Activated T-cell treated with anti-CD3 and anti-CD28 coated beads, Interleukin-2, amount 50 U/mL, for 72 hours (primary cell): ENCODE data around the gene PKNOX2. TPM values are rescaled to one million over a fixed set of nuclear protein-coding genes. Genes with fewer than 3 reads are reported as not detected.

Source experiments
- ATAC-seq, 2 donors: fragments of 150-1000 bp; cut with Tn5 transposase; replicated peaks in 1 of 2; 2 replicates each; pipeline ENCODE4 v1.10.0; 2021; ENCODE audit warnings: moderate library complexity in 2 of 2, mild to moderate bottlenecking in 1 of 2
- DNase-seq, 2 donors: peaks; one replicate each; pipeline ENCODE4 v3.0.0; 2021 to 2022; ENCODE audit warnings: mixed read lengths in 1 of 2
- H3K27ac Mint-ChIP-seq: one replicate; pipeline ENCODE4 v1.8.0; 2022; ENCODE audit warnings: mild to moderate bottlenecking, moderate library complexity, mixed read lengths
- H3K27me3 Mint-ChIP-seq: one replicate; pipeline ENCODE4 v1.8.0; 2022; ENCODE audit warnings: low read depth, mixed read lengths
- H3K36me3 Mint-ChIP-seq, 2 donors: one replicate each; pipeline ENCODE4 v1.8.0; 2022; ENCODE audit warnings: mixed read lengths in 2 of 2, mild to moderate bottlenecking in 1 of 2; ENCODE audit not compliant: insufficient read depth in 2 of 2
- H3K4me1 Mint-ChIP-seq: one replicate; pipeline ENCODE4 v1.8.0; 2022; ENCODE audit warnings: low read depth, mixed read lengths
- H3K4me3 Mint-ChIP-seq, 2 donors: one replicate each; pipeline ENCODE4 v1.8.0; 2022; ENCODE audit warnings: mild to moderate bottlenecking in 2 of 2, mixed read lengths in 2 of 2, moderate library complexity in 2 of 2
- H3K9me3 Mint-ChIP-seq, 2 donors: one replicate each; pipeline ENCODE4 v1.8.0; 2022; ENCODE audit warnings: mixed read lengths in 2 of 2
- total RNA-seq, 2 donors: library from RNA; stranded (reverse); gene quantifications; one replicate each; pipeline ENCODE4 v1.2.3, GENCODE V29; 2022

The PKNOX2 gene
- total RNA-seq, 2 donors from 2014 or later = not detected

- Mint-ChIP-seq H3K27me3 (peaks cover 25% of the 10 kb centered on the region), H3K27ac (no peak overlapping the region), H3K36me3 (no peaks in the 10 kb centered on the region), H3K4me1 (no peaks in the 10 kb centered on the region), H3K9me3 (no peaks in the 10 kb centered on the region), H3K4me3 (no peak overlapping the region)
- DNase-seq = no peak
- ATAC-seq = no peak
Measured at GRCh38 chr11:125244166-125244565, 79.6 kb downstream of the PKNOX2 start.

GRCh38 chr11:125245299-125245698 is 80.7 kb downstream of the PKNOX2 start:
- H3K36me3 Mint-ChIP-seq = no peaks in the 10 kb centered on the region
- H3K4me1 Mint-ChIP-seq = no peaks in the 10 kb centered on the region
- H3K27ac Mint-ChIP-seq = no peak overlapping the region
- H3K4me3 Mint-ChIP-seq = no peak overlapping the region
- no peaks in the 10 kb centered on the region for H3K9me3 Mint-ChIP-seq
- H3K27me3 Mint-ChIP-seq = peaks cover 25% of the 10 kb centered on the region
- ATAC-seq = no peak
- DNase-seq = no peak

DNA sequence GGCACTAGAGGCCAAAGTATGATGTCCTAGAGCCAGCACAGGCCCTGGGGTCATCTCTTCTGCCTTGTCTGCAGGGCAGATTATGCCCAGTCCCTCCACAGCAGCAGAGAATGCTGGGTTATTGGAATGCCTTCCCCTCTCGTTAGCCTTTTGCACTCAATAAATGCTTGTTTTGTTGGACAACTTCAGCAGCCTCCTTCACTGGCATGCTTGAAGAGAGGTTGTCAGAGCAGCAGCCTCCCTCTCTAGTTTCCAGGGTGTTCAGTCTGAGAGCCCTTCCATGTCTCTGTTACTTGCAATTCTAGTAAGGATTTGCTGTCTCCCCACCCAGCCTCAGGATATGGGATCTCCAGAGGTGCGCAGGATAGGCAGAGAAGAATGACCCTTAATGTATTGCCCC is 82.9 kb downstream of the PKNOX2 start:
- Mint-ChIP-seq H3K36me3 (no peaks in the 10 kb centered on the region), H3K27ac (no peak overlapping the region), H3K9me3 (no peaks in the 10 kb centered on the region)

GRCh38 chr11:125250318-125251213 is 86.0 kb downstream of the PKNOX2 start:
- H3K4me1 Mint-ChIP-seq = no peaks in the 10 kb centered on the region
- no peaks in the 10 kb centered on the region for H3K9me3 Mint-ChIP-seq
- H3K4me3 Mint-ChIP-seq = no peak overlapping the region
- ATAC-seq (no peak), DNase-seq (no peak)
- no peak overlapping the region for H3K27ac Mint-ChIP-seq
- peaks cover 15% of the 10 kb centered on the region for H3K27me3 Mint-ChIP-seq
- no peaks in the 10 kb centered on the region for H3K36me3 Mint-ChIP-seq

More for the DNA sequence above, 82.9 kb downstream of the PKNOX2 start:
- Mint-ChIP-seq H3K27me3 (peaks cover 17% of the 10 kb centered on the region), H3K4me3 (no peak overlapping the region), H3K4me1 (no peaks in the 10 kb centered on the region)
- ATAC-seq (no peak), DNase-seq (no peak)

DNA sequence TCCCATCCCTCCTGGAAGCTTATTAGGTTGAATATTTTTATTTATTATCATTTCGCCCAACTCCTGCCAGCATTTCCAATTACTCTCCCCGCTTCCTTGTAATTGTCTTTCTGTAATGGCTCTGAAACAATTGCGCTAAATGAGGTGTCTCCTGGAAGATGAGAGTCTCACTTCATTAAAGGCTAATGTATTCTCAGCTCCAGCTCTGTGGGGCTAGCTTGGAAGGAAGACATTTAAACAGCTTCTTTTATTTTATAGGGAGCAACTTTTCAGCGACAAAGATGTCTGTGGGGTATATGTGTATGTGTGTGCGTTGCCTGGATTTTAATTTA is 86.6 kb downstream of the PKNOX2 start:
- H3K27me3 Mint-ChIP-seq = peaks cover 11% of the 10 kb centered on the region
- DNase-seq = no peak
- no peak overlapping the region for H3K4me3 Mint-ChIP-seq

DNA sequence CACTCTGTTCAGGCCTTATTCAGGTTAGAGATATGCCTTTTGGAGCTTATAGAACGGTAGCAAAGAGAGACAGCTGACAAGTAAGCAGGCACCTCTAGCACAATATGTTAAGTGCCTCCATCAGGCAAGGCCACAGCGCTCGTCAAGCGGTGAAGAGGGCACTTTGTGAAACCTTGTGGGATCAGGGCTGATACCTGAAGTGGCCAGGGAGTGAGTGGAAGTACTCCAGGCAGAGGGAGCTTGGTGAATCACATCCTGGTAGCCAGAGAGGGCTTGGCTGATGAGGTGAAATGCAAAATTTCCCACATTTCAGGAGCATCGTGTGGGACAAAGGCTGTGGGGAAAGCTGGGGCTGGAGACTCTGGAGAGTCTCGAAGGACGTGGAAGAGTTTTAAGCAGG is 87.4 kb downstream of the PKNOX2 start:
- Mint-ChIP-seq H3K9me3 (no peaks in the 10 kb centered on the region), H3K27me3 (peaks cover 11% of the 10 kb centered on the region), H3K4me3 (no peak overlapping the region), H3K27ac (no peak overlapping the region), H3K4me1 (no peaks in the 10 kb centered on the region), H3K36me3 (no peaks in the 10 kb centered on the region)
- no peak for ATAC-seq
- DNase-seq = no peak

More for the DNA sequence above, 86.6 kb downstream of the PKNOX2 start:
- Mint-ChIP-seq H3K9me3 (no peaks in the 10 kb centered on the region), H3K27ac (no peak overlapping the region), H3K36me3 (no peaks in the 10 kb centered on the region), H3K4me1 (no peaks in the 10 kb centered on the region)
- ATAC-seq = no peak

DNA sequence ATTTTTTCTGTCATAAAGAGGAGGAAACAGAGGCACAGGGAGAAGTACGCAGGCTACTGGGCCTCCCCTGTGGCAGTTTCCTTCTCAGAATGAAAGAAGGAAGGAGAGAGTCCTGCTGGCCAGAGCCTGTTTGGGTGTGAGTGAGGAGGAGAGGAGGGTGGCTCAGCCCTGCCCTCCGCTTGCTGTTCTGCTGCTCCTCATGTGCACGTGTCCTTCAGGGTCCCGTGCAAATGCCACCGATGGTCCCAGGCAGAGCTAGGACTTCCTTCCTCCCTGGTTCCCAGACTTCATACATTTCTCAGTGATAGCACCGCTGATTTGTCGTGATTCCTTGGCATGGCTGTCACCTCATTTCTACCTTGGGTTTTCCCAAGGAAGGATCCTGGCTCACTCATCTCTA is 88.7 kb downstream of the PKNOX2 start:
- Mint-ChIP-seq H3K27me3 (peaks cover 7% of the 10 kb centered on the region), H3K27ac (no peak overlapping the region), H3K4me1 (no peaks in the 10 kb centered on the region), H3K9me3 (no peaks in the 10 kb centered on the region), H3K4me3 (no peak overlapping the region), H3K36me3 (no peaks in the 10 kb centered on the region)
- no peak for ATAC-seq
- no peak for DNase-seq

DNA sequence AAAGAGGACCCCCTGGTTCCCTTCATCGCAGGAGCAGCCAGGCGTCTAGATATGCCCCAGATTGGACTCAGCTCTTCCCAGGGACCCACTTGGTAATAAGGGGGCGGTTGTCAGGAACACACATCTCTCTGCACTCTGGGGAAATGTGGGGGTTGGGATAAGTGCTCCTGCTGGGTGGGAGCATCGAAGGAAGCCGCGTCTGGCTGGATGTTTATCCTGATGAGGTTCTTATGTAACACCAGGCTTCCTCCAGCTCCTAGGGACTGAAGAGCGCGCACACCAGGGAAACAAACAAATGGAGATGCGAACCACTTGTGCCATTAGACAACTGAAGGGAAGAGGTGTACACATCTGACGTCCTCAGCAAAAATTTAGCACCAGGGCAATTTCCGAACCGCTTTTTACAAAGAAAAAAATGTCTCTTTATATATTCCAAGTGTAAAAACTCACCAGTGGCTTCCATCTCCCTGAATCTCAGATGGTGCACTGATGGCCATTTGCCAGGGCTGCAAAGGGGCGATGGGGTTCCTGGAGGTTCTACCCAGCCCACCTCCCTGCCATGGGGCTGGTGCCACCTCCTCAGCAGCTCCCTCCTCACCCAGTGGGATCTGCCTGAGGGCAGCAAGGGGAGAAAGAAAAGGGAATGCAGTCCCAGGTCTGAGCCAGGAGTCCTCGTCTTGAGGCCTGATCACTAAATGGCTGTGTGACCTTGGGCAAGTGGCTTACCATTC is 89.4 kb downstream of the PKNOX2 start:
- Mint-ChIP-seq H3K9me3 (no peaks in the 10 kb centered on the region), H3K4me1 (no peaks in the 10 kb centered on the region), H3K36me3 (no peaks in the 10 kb centered on the region), H3K4me3 (no peak overlapping the region), H3K27ac (no peak overlapping the region), H3K27me3 (peaks cover 8% of the 10 kb centered on the region)
- ATAC-seq (no peak), DNase-seq (no peak)

GRCh38 chr11:125256541-125257189 is 92.1 kb downstream of the PKNOX2 start:
- Mint-ChIP-seq H3K9me3 (no peaks in the 10 kb centered on the region), H3K4me3 (no peak overlapping the region), H3K27ac (no peak overlapping the region), H3K27me3 (peaks cover 13% of the 10 kb centered on the region), H3K4me1 (no peaks in the 10 kb centered on the region), H3K36me3 (no peaks in the 10 kb centered on the region)
- ATAC-seq (no peak), DNase-seq (no peak)

DNA sequence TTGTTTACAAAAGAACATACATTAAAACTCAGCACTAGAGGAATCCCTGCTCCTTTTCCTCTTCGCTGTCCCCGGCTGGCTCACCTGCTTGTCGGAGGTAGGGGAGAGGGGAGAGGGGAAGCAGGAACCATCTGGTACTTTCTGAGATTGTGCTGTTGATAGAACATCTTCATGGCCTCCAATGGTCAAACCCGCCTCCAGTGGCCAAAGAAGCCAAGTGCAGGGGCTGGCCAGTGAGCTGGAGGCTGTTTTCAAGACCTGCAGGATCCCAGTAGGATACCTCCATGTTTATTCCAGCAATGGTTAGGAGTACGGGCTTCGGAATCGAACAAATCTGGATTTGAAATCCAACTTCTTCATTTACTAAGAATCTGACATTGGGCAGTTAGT is 92.6 kb downstream of the PKNOX2 start:
- no peaks in the 10 kb centered on the region for H3K4me1 Mint-ChIP-seq
- no peak overlapping the region for H3K27ac Mint-ChIP-seq
- H3K9me3 Mint-ChIP-seq = no peaks in the 10 kb centered on the region
- no peaks in the 10 kb centered on the region for H3K36me3 Mint-ChIP-seq
- H3K4me3 Mint-ChIP-seq = no peak overlapping the region
- H3K27me3 Mint-ChIP-seq = peaks cover 18% of the 10 kb centered on the region
- DNase-seq (no peak), ATAC-seq (no peak)

DNA sequence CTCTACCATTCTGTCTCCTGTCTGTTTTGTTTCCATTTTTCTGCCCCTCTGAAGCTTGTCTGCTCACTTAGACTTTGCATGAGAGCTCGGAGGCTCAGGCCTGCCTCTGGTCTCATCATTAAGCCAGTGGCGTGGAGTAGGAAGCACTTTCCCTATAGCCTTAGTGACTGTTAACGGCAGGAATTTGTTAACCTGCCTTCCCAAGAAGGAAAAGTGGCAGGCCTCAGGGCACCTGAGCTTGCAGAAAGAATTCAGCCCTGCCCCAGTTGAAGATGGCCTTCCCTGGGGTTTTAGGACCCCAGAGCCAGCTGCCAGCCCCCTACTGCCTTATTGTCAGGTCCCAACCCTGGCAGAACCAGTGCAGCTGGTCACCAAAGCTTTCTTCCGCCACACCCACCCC is 93.2 kb downstream of the PKNOX2 start:
- no peak for DNase-seq
- H3K27me3 Mint-ChIP-seq = peaks cover 23% of the 10 kb centered on the region
- no peak overlapping the region for H3K4me3 Mint-ChIP-seq
- no peak for ATAC-seq
- no peaks in the 10 kb centered on the region for H3K36me3 Mint-ChIP-seq
- no peaks in the 10 kb centered on the region for H3K9me3 Mint-ChIP-seq
- H3K27ac Mint-ChIP-seq = no peak overlapping the region
- H3K4me1 Mint-ChIP-seq = peaks cover 2% of the 10 kb centered on the region

- H3K4me1 Mint-ChIP-seq = peaks cover 4% of the 10 kb centered on the region
- DNase-seq = no peak
- peaks cover 30% of the 10 kb centered on the region for H3K27me3 Mint-ChIP-seq
- H3K27ac Mint-ChIP-seq = no peak overlapping the region
- no peak for ATAC-seq
- no peaks in the 10 kb centered on the region for H3K9me3 Mint-ChIP-seq
- no peak overlapping the region for H3K4me3 Mint-ChIP-seq
- no peaks in the 10 kb centered on the region for H3K36me3 Mint-ChIP-seq
Measured at GRCh38 chr11:125258291-125259032, 93.9 kb downstream of the PKNOX2 start.

DNA sequence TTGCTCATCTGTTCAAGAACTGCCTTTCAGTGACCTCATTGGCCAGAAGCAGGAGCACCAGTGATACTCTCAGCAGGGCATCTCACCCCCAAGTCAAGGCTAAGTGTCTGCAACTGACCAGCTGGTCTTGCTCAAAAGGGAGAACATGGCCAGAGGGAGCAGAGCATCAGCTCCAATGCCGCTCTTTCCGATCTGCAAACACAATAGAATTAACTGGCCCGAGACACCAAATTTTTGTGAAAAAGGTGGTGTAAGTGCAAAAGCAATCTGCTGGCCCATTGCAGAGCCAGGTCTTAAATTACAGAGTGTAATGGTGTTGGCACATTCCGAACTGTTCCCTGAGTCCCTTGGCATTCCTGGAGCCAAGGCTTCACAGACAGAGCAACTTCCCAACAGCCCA is 97.0 kb downstream of the PKNOX2 start:
- Mint-ChIP-seq H3K9me3 (no peaks in the 10 kb centered on the region), H3K27me3 (peaks cover 39% of the 10 kb centered on the region), H3K4me1 (peaks cover 4% of the 10 kb centered on the region), H3K27ac (no peak overlapping the region), H3K36me3 (no peaks in the 10 kb centered on the region), H3K4me3 (no peak overlapping the region)
- DNase-seq (no peak), ATAC-seq (no peak)
